ENCODE measurements around the gene SRRM2.

GRCh38 chr16:2752850-2753732 is 653 bp downstream of the SRRM2 start:
- no peak for TF ChIP-seq CTCF (conservative IDR thresholded peaks at IDR 0.05)
- no peak for TF ChIP-seq EZH2 (IDR thresholded peaks at IDR 0.05; ENCODE audit: low read depth)

Measured in PC-9 (cell line).